Keratinocyte (primary cell): Measurements from ENCODE around the gene MANBA. TPM values are rescaled to one million over a fixed set of nuclear protein-coding genes. Genes with fewer than 3 reads are reported as not detected.

Experiments used
- DNase-seq: peaks from one replicate; pipeline ENCODE4 v3.0.0-alpha.2; 2011; ENCODE audit warnings: low read depth, missing footprints, low spot score
- FAIRE-seq: peaks from 2 replicates; lab custom pipeline; 2011; peaks lifted over from hg19 to GRCh38; lab: Jason Lieb, UNC
- H2AFZ ChIP-seq: 2 replicates; pipeline ENCODE4 v1.6.0; 2012; ENCODE audit warnings: low read length, control low read depth, inconsistent platforms; ENCODE audit not compliant: control insufficient read depth
- H3K27ac ChIP-seq: 2 replicates; pipeline ENCODE4 v1.5.1; 2011; ENCODE audit warnings: low read length; ENCODE audit not compliant: control insufficient read depth, insufficient read depth
- H3K27me3 ChIP-seq: 3 replicates; pipeline ENCODE4 v1.6.0; 2011; ENCODE audit warnings: low read length; ENCODE audit not compliant: control insufficient read depth, insufficient read depth; ENCODE audit errors: extremely low read depth
- H3K36me3 ChIP-seq, 2 experiments: 2 replicates in 1 of 2; 3 replicates in 1 of 2; pipeline ENCODE4 v1.5.1; 2011; ENCODE audit warnings: low read length in 2 of 2, mild to moderate bottlenecking in 1 of 2; ENCODE audit not compliant: control insufficient read depth in 2 of 2, insufficient read depth in 2 of 2; ENCODE audit errors: extremely low read depth in 1 of 2
- H3K4me1 ChIP-seq: 3 replicates; pipeline ENCODE4 v1.5.1; 2011; ENCODE audit warnings: low read length; ENCODE audit not compliant: control insufficient read depth, insufficient read depth; ENCODE audit errors: extremely low read depth
- H3K4me2 ChIP-seq: 3 replicates; pipeline ENCODE4 v1.6.0; 2011; ENCODE audit warnings: low read depth, low read length; ENCODE audit not compliant: control insufficient read depth, insufficient read depth; ENCODE audit errors: extremely low read depth
- H3K4me3 ChIP-seq, 3 experiments: fragments of 200-600 bp in 1 of 3; sonication (generic) in 1 of 3; 2 replicates in 2 of 3; 3 replicates in 1 of 3; pipeline ENCODE4 v1.5.1; 2011 to 2016; ENCODE audit warnings: low read length in 3 of 3, mild to moderate bottlenecking in 3 of 3, control low read depth in 2 of 3, inconsistent platforms in 1 of 3, low read depth in 1 of 3, mixed read lengths in 1 of 3, mixed run types in 1 of 3, moderate library complexity in 1 of 3; ENCODE audit not compliant: control insufficient read depth in 2 of 3, insufficient read depth in 2 of 3; ENCODE audit errors: extremely low read depth in 1 of 3
- H3K79me2 ChIP-seq: 2 replicates; pipeline ENCODE4 v1.6.0; 2012; ENCODE audit warnings: low read length; ENCODE audit not compliant: control insufficient read depth, insufficient read depth
- H3K9ac ChIP-seq: 3 replicates; pipeline ENCODE4 v1.6.0; 2011; ENCODE audit warnings: low read length; ENCODE audit not compliant: control insufficient read depth, insufficient read depth; ENCODE audit errors: extremely low read depth
- H3K9me1 ChIP-seq: 3 replicates; pipeline ENCODE4 v1.6.0; 2011; ENCODE audit warnings: low read length; ENCODE audit not compliant: control insufficient read depth, insufficient read depth; ENCODE audit errors: extremely low read depth
- H3K9me3 ChIP-seq: 2 replicates; pipeline ENCODE4 v1.5.1; 2012; ENCODE audit warnings: low read depth, low read length; ENCODE audit not compliant: control insufficient read depth
- H4K20me1 ChIP-seq: 3 replicates; pipeline ENCODE4 v1.6.0; 2011; ENCODE audit warnings: low read length; ENCODE audit not compliant: control insufficient read depth, insufficient read depth; ENCODE audit errors: extremely low read depth
- CTCF ChIP-seq, 3 experiments: IDR thresholded peaks in 1 of 3; conservative IDR thresholded peaks in 1 of 3; optimal IDR thresholded peaks in 1 of 3; 2 replicates in 2 of 3; 3 replicates in 1 of 3; pipeline versions ENCODE3 to v1.5.1; 2011; ENCODE audit warnings: low read length in 3 of 3, mild to moderate bottlenecking in 3 of 3, moderate library complexity in 2 of 3, control low read depth in 1 of 3, inconsistent platforms in 1 of 3; ENCODE audit not compliant: insufficient read depth in 2 of 3; ENCODE audit errors: extremely low read depth in 1 of 3
- EZH2 ChIP-seq: IDR thresholded peaks from one replicate; pipeline ENCODE4 v1.6.1; 2012; ENCODE audit warnings: inconsistent platforms, mild to moderate bottlenecking, low read length, moderate library complexity
- dilution Hi-C: fragments of 300-500 bp; cut with MboI; formaldehyde crosslinking; loops from one replicate; pipeline ENCODE4 v1.7.0; 2020; ENCODE audit warnings: low sequenced_read_pairs; ENCODE audit not compliant: extremely low pct_ligation_motif_present
- polyA plus RNA-seq, 5 experiments: library from polyadenylated mRNA; depleted of rRNA in 3 of 5; stranded (reverse) in 3 of 5; stranded (forward) in 1 of 5; unstranded in 1 of 5; fragments of >200 nt; gene quantifications; 1 replicate in 1 of 5; 2 replicates in 3 of 5; 3 replicates in 1 of 5; pipeline versions ENCODE4 v1.2.1 to v1.2.3, GENCODE V29; 2011 to 2012; ENCODE audit warnings: missing spikeins in 2 of 5, low read depth in 1 of 5, low replicate concordance in 1 of 5

MANBA gene
- polyA plus RNA-seq, 1 donor (not counting 4 experiments of a cell fraction or from before 2014, with no cell fraction given) = 9.3 TPM

DNA sequence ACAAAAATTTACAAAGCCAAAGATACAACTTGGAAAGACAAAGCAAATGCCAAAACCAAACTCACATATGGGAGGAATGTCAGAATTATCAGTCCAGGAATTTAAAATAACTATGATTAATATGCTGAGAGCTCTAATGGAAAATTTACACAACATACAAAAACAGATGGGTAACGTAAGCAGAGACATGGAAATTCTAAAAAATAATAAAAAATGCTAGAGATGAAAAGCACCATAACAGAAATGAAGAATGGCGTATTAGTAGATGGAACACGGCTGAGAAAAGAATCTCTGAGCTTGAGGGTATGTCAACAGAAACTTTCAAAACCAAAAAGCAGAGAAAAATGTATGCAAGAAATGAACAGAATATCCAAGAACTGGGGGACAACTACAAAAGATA is 4.1 kb upstream of the MANBA start:
- peaks cover 3% of the 10 kb centered on the region for H3K79me2 ChIP-seq
- H3K9me3 ChIP-seq = no peaks in the 10 kb centered on the region
- no peaks in the 10 kb centered on the region for H3K9me1 ChIP-seq
- no peak overlapping the region for H3K9ac ChIP-seq
- no peak overlapping the region for H3K27ac ChIP-seq
- dilution Hi-C loops = no loop called here
- H3K36me3 ChIP-seq = no peaks in the 10 kb centered on the region
- no peaks in the 10 kb centered on the region for H3K27me3 ChIP-seq
- H4K20me1 ChIP-seq = no peaks in the 10 kb centered on the region
- no peak for FAIRE-seq
- no peak for TF ChIP-seq EZH2
- no peak for TF ChIP-seq CTCF (optimal IDR thresholded peaks at IDR 0.05 in 1 of 3, IDR thresholded peaks at IDR 0.05 in 1 of 3, conservative IDR thresholded peaks at IDR 0.05 in 1 of 3; ENCODE audit: extremely low read depth in 1 of 3, insufficient read depth in 2 of 3, low read length in 3 of 3)
- no peak overlapping the region for H2AFZ ChIP-seq
- peaks cover 5% of the 10 kb centered on the region for H3K4me1 ChIP-seq
- DNase-seq = no peak
- H3K4me2 ChIP-seq = no peak overlapping the region
- H3K4me3 ChIP-seq = no peak overlapping the region

- no peaks in the 10 kb centered on the region for H3K9me1 ChIP-seq
- DNase-seq (no peak), FAIRE-seq (no peak)
- H3K4me1 ChIP-seq = peaks cover 9% of the 10 kb centered on the region
- no peaks in the 10 kb centered on the region for H3K9me3 ChIP-seq
- peak overlapping the region; percentile 100 for H3K4me2 ChIP-seq
- no peak overlapping the region for H3K4me3 ChIP-seq
- peaks cover 18% of the 10 kb centered on the region for H3K79me2 ChIP-seq
- no peak overlapping the region for H3K27ac ChIP-seq
- H4K20me1 ChIP-seq = no peaks in the 10 kb centered on the region
- TF ChIP-seq CTCF (optimal IDR thresholded peaks at IDR 0.05 in 1 of 3, IDR thresholded peaks at IDR 0.05 in 1 of 3, conservative IDR thresholded peaks at IDR 0.05 in 1 of 3; ENCODE audit: extremely low read depth in 1 of 3, insufficient read depth in 2 of 3, low read length in 3 of 3) (no peak), EZH2 (no peak)
- H2AFZ ChIP-seq = no peak overlapping the region
- H3K9ac ChIP-seq = no peak overlapping the region
- no peaks in the 10 kb centered on the region for H3K27me3 ChIP-seq
- dilution Hi-C loops = no loop called here
- no peaks in the 10 kb centered on the region for H3K36me3 ChIP-seq
Measured at GRCh38 chr4:102761906-102762305, 1.1 kb upstream of the MANBA start.
